K562 (cell line): ENCODE results near the gene DNAJC30. TPM values are rescaled to one million over a fixed set of nuclear protein-coding genes. Genes with fewer than 3 reads are reported as not detected.

Source experiments
- AFF4 ChIP-seq: sonication (generic); formaldehyde crosslinking; IDR thresholded peaks from 2 replicates; pipeline ENCODE4 v1.8.0; 2023; ENCODE audit warnings: mild to moderate bottlenecking, missing genetic modification reagents
- CC2D1A ChIP-seq: fragments of 450-650 bp; IDR thresholded peaks from 2 replicates; pipeline ENCODE4 v1.6.1; 2017; ENCODE audit warnings: mild to moderate bottlenecking
- ELF2 ChIP-seq: fragments of 250-450 bp; sonication (Bioruptor Pico); IDR thresholded peaks from 2 replicates; pipeline ENCODE4 v1.5.0; 2021; ENCODE audit warnings: mild to moderate bottlenecking
- FOXK1 ChIP-seq: sonication (generic); formaldehyde crosslinking; IDR thresholded peaks from 2 replicates; pipeline ENCODE4 v1.8.0; 2022; ENCODE audit warnings: missing genetic modification reagents, mild to moderate bottlenecking, borderline replicate concordance
- HDAC2 ChIP-seq: fragments of 450-650 bp; IDR thresholded peaks from 2 replicates; pipeline ENCODE4 v1.6.1; 2016; ENCODE audit warnings: mild to moderate bottlenecking
- NONO ChIP-seq, 2 experiments: fragments of 200-400 bp in 1 of 2; fragments of 450-650 bp in 1 of 2; formaldehyde crosslinking in 1 of 2; IDR thresholded peaks; 2 replicates each; pipeline ENCODE4 v1.6.1; 2017; ENCODE audit warnings: low read depth in 2 of 2, mild to moderate bottlenecking in 2 of 2, moderate library complexity in 2 of 2, low read length in 1 of 2
- REST ChIP-seq, 2 experiments: fragments of 450-650 bp; formaldehyde crosslinking in 1 of 2; IDR thresholded peaks; 2 replicates each; pipeline versions ENCODE4 v1.4.0 to v1.6.1; 2014 to 2020; ENCODE audit warnings: mild to moderate bottlenecking in 2 of 2, borderline replicate concordance in 1 of 2, low read depth in 1 of 2
- SIRT6 ChIP-seq: IDR thresholded peaks from one replicate; pipeline ENCODE4 v1.6.1; 2012; ENCODE audit warnings: low read depth, mild to moderate bottlenecking, control low read depth, inconsistent platforms, low read length, moderate library complexity
- TEAD4 ChIP-seq, 2 experiments: sonication (generic) in 1 of 2; formaldehyde crosslinking in 1 of 2; IDR thresholded peaks; 2 replicates each; pipeline versions ENCODE4 v1.6.1 to v1.8.0; 2012 to 2022; ENCODE audit warnings: borderline replicate concordance in 1 of 2, inconsistent platforms in 1 of 2, low read length in 1 of 2, mild to moderate bottlenecking in 1 of 2, missing genetic modification reagents in 1 of 2
- TOE1 ChIP-seq, 2 experiments: fragments of 450-650 bp in 1 of 2; sonication (generic) in 1 of 2; formaldehyde crosslinking in 1 of 2; IDR thresholded peaks; 2 replicates each; pipeline versions ENCODE4 v1.7.1 to v1.8.0; 2016 to 2022; ENCODE audit warnings: borderline replicate concordance in 2 of 2, mild to moderate bottlenecking in 2 of 2, antibody characterized with exemption in 1 of 2, inconsistent platforms in 1 of 2, low read depth in 1 of 2, missing genetic modification reagents in 1 of 2, moderate library complexity in 1 of 2
- ZKSCAN1 ChIP-seq: fragments of 150-350 bp; IDR thresholded peaks from 2 replicates; pipeline ENCODE4 v1.6.1; 2016; ENCODE audit warnings: low read depth, low read length
- ZNF174 ChIP-seq: fragments of 250-450 bp; sonication (Bioruptor Pico); IDR thresholded peaks from 2 replicates; pipeline ENCODE4 v1.4.0; 2020; ENCODE audit warnings: mild to moderate bottlenecking
- ZNF57 ChIP-seq: fragments of 450-650 bp; formaldehyde crosslinking; IDR thresholded peaks from 2 replicates; pipeline ENCODE4 v1.4.0; 2020; ENCODE audit warnings: mild to moderate bottlenecking, moderate library complexity
- ZNF766 ChIP-seq: fragments of 200-800 bp; sonication (Bioruptor generic); conservative IDR thresholded peaks from 2 replicates; pipeline ENCODE4 v1.6.1; 2016; ENCODE audit warnings: missing genetic modification characterization, missing compliant biosample characterization
- polyA plus RNA-seq, 8 experiments: library from polyadenylated mRNA; depleted of rRNA in 4 of 8; stranded (reverse) in 5 of 8; unstranded in 3 of 8; fragments of >200 nt; fragmentation: Nextera tagmentation in 2 of 8; fragmentation: Illumina TruSeq in 1 of 8; extraction: Ambion mirVana in 2 of 8; extraction: Trizol in 1 of 8; gene quantifications; 2 replicates each; pipeline versions ENCODE4 v1.2.1 to v1.2.3, GENCODE V29; 2011 to 2014; ENCODE audit warnings: inconsistent platforms in 1 of 8, missing spikeins in 1 of 8
- total RNA-seq, 7 experiments: library from RNA; depleted of rRNA in 6 of 7; stranded (reverse); fragments of >200 nt in 6 of 7; fragmentation: Illumina TruSeq in 2 of 7; extraction: Trizol in 2 of 7; gene quantifications; 2 replicates each; pipeline versions ENCODE4 v1.2.1 to v1.2.3, GENCODE V29; 2011 to 2021; ENCODE audit warnings: low replicate concordance in 1 of 7

DNAJC30 gene
- total and polyA plus RNA-seq, 9 of the 15 experiments (the other 6 are each of a cell fraction or from before 2014, with no cell fraction given) = 1.1 to 11.3 (median 4.6) TPM

GRCh38 chr7:73715648-73716317 lies 32.5 kb upstream of the DNAJC30 start (continued):
- TF ChIP-seq ZNF766 (CRISPR knock-in tag) (peak; percentile 81), ZNF174 (CRISPR knock-in tag) (no peak), REST (IDR thresholded peaks at IDR 0.05; ENCODE audit: borderline replicate concordance) (peak; percentile 38; the same call in 1 of the 2 replicates), REST (CRISPR knock-in tag; IDR thresholded peaks at IDR 0.05; ENCODE audit: low read depth) (no peak), SIRT6 (no peak), FOXK1 (CRISPR knock-in tag) (peak; percentile 12; the same call in 1 of the 2 replicates), HDAC2 (peak; percentile 83), AFF4 (CRISPR knock-in tag) (0 out of 2 replicates have a peak, but pooled peaks have one; percentile 10), NONO (IDR thresholded peaks at IDR 0.05; ENCODE audit: low read depth in 2 of 2, low read length in 1 of 2) (peak in 1 of 2 experiments; percentile 66; a peak in 1 of 4 replicates), TEAD4 (IDR thresholded peaks at IDR 0.05; ENCODE audit: low read length) (peak; percentile 92), TEAD4 (CRISPR knock-in tag; IDR thresholded peaks at IDR 0.05; ENCODE audit: borderline replicate concordance) (no peak), ZKSCAN1 (0 out of 2 replicates have a peak, but pooled peaks have one; percentile 18), CC2D1A (peak; percentile 57; the same call in 1 of the 2 replicates), ELF2 (CRISPR knock-in tag) (no peak), ZNF57 (CRISPR knock-in tag) (no peak), TOE1 (IDR thresholded peaks at IDR 0.05; ENCODE audit: borderline replicate concordance) (peak; percentile 53; the same call in 1 of the 2 replicates), TOE1 (CRISPR knock-in tag; IDR thresholded peaks at IDR 0.05; ENCODE audit: borderline replicate concordance, low read depth) (no peak)
